Measurements from ENCODE around the gene MTERF1.

Gene MTERF1

DNA sequence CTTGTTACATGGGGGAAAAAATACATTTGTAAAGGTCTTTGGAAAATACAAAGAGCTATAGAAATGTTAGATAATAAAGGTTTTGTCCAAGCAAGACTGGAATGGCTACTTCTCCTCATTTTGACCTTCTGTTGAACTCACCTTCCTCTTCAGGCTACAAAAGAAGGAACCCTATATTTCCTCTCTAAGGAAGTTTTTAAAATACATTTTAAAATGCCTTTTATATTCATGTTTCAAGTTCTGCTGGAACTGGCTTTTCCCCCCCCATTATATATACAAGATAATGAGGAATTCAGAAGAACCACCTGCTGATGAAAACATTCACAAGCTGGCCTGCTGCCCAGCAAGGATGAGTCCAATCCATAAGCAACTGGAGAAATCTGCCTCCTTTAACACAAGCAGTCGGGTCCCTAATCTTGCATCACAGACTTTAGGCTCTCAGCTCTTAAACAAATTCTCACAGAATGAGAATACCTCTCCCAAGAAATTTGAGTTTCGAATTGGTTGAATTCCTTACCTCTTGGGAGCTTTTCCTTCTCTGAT is 44.6 kb downstream of the MTERF1 start:
- no peak for TF ChIP-seq SPI1 (IDR thresholded peaks at IDR 0.05; ENCODE audit: low read depth, low read length)
- no peak for TF ChIP-seq POU2F2 (IDR thresholded peaks at IDR 0.05; ENCODE audit: low read depth, low read length)
- no peak for TF ChIP-seq TAF1 (IDR thresholded peaks at IDR 0.05; ENCODE audit: low read depth, low read length)
- TF ChIP-seq POLR2AphosphoS5 (IDR thresholded peaks at IDR 0.05; ENCODE audit: low read depth, low read length) = no peak
- no peak for TF ChIP-seq POLR2A (IDR thresholded peaks at IDR 0.05; ENCODE audit: low read depth, low read length)
- no peak for TF ChIP-seq PAX5 (IDR thresholded peaks at IDR 0.05; ENCODE audit: insufficient read depth, low read length, severe bottlenecking)
- FAIRE-seq (no peak), DNase-seq (ENCODE audit: insufficient read length, low spot score) (no peak)

DNA sequence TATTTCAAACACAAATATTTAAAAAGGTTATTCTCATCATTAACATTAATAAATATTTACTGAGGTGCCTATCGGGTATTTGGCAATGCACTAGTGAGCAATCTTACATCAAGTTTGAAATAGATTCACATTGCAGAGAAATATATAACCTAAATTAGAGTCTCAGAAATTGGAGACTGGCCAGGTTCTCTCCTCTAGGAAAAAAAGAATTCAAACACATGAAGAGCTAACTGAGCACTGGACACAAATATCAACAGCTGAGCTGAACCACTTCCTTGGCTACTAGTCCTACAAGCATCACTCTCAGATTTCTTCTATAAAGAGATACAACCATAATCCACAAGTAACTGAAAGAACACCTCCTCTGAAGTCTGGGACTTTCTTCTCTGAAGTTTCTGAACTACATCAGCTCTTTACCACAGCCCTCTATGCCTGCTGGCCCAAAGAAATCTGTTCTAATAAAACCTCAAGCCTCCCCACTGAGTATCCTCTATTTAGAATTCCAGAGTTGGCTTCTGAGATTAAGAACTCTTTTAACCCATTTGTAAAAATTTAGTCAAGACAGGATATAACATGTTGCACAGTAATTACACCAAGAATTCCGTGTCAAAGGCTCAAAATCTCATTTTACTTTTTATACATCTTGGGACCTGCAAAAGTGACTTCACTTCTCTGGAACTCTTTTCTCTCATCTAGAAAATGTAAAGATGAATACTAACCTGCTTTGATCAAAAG is 45.2 kb downstream of the MTERF1 start:
- FAIRE-seq (no peak), DNase-seq (ENCODE audit: insufficient read length, low spot score) (no peak)
- TF ChIP-seq TAF1 (IDR thresholded peaks at IDR 0.05; ENCODE audit: low read depth, low read length) = no peak
- TF ChIP-seq POLR2AphosphoS5 (IDR thresholded peaks at IDR 0.05; ENCODE audit: low read depth, low read length) = no peak
- TF ChIP-seq SPI1 (IDR thresholded peaks at IDR 0.05; ENCODE audit: low read depth, low read length) = no peak
- no peak for TF ChIP-seq PAX5 (IDR thresholded peaks at IDR 0.05; ENCODE audit: insufficient read depth, low read length, severe bottlenecking)
- no peak for TF ChIP-seq POLR2A (IDR thresholded peaks at IDR 0.05; ENCODE audit: low read depth, low read length)
- no peak for TF ChIP-seq POU2F2 (IDR thresholded peaks at IDR 0.05; ENCODE audit: low read depth, low read length)

DNA sequence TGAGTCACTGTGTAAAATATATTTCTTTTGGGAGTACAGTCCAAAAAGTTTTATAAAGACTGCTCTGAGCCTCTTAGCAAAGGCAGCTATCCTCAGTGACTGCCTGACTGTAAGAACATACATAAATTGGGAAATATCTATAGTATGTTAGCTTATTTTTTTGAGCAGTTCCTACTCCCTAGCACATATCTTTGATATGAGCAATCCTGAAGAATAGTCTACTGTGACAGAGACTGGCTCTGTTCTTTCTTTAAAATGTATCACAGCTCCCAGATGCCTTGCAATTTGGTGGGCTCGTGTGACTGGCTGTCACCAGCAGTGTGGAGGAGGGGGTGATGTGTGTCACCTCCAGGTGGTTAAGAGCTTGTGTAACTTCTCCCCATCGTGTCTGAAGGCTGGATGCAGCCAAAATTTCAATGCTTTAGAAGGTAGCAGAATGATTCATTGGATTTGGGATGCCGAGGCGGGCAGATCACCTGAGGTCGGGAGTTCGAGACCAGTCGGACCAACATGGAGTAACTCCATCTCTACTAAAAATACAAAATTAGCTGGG is 47.9 kb downstream of the MTERF1 start:
- no peak for FAIRE-seq
- TF ChIP-seq POLR2AphosphoS5 (IDR thresholded peaks at IDR 0.05; ENCODE audit: low read depth, low read length) (no peak), SPI1 (IDR thresholded peaks at IDR 0.05; ENCODE audit: low read depth, low read length) (no peak), POLR2A (IDR thresholded peaks at IDR 0.05; ENCODE audit: low read depth, low read length) (no peak), POU2F2 (IDR thresholded peaks at IDR 0.05; ENCODE audit: low read depth, low read length) (no peak), PAX5 (IDR thresholded peaks at IDR 0.05; ENCODE audit: insufficient read depth, low read length, severe bottlenecking) (no peak), TAF1 (IDR thresholded peaks at IDR 0.05; ENCODE audit: low read depth, low read length) (no peak)
- no peak for DNase-seq (ENCODE audit: insufficient read length, low spot score)

DNA sequence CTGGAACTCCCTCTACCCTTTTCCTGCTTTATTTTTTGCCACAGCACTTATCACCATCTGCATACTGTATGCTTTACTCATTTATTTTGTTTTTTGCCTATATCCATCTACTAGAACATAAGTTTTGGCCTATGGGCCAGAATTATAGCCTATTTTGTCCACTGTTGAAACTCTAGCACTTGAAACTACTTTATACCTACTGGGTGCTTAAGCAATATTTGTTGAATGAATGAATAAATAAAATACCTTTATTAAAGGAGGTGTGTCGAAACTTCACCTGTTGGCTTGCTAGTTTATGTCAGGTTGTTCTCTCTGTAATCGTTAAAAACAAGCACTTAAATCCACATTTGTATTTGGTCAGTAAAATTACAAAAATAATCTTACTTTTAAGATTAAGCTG is 53.3 kb downstream of the MTERF1 start:
- DNase-seq (ENCODE audit: insufficient read length, low spot score) (no peak), FAIRE-seq (no peak)
- TF ChIP-seq POLR2A (IDR thresholded peaks at IDR 0.05; ENCODE audit: low read depth, low read length) = no peak

DNA sequence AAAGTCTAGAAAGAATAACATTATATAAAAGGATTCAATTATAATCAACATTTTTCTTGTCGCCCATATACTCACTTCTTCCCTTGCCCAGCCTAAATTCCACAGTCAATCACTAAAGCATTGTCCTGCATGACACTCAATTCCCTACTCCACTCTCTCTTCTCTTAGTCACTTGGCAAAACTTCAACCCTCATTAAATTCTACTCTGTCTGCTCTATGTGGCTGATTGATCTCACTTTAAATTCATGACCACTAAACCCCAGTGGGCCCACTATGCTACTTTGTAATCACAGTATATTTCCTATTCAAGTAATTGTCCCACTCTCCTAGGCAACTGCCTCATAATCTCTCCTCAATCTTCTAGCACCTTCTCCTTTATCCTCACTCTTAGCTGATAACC is 54.1 kb downstream of the MTERF1 start:
- no peak for FAIRE-seq
- TF ChIP-seq POU2F2 (IDR thresholded peaks at IDR 0.05; ENCODE audit: low read depth, low read length) (no peak), POLR2AphosphoS5 (IDR thresholded peaks at IDR 0.05; ENCODE audit: low read depth, low read length) (no peak), PAX5 (IDR thresholded peaks at IDR 0.05; ENCODE audit: insufficient read depth, low read length, severe bottlenecking) (no peak), TAF1 (IDR thresholded peaks at IDR 0.05; ENCODE audit: low read depth, low read length) (no peak), POLR2A (IDR thresholded peaks at IDR 0.05; ENCODE audit: low read depth, low read length) (no peak), SPI1 (IDR thresholded peaks at IDR 0.05; ENCODE audit: low read depth, low read length) (no peak)
- DNase-seq (ENCODE audit: insufficient read length, low spot score) = no peak

DNA sequence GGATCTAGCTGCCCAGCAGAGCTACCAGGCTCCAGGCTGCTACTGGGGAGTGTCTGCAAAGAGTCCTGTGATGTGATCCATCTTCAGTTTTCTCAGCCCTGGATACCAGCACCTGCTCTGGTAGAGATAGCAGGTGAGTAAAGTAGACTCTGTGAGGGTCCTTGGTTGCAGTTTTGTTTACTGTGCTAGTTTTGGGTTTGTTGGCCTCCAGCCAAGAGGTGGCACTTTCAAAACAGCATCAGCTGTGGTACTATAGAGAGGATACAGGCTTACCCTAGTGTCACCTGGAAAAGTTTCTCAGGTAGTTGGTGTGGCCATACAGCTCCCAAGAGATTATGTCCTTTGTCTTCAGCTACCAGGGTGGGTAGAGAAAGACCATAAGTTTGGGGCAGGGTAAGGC is 56.3 kb downstream of the MTERF1 start:
- no peak for DNase-seq (ENCODE audit: insufficient read length, low spot score)
- FAIRE-seq = no peak

More for the DNA sequence above, 56.3 kb downstream of the MTERF1 start:
- TF ChIP-seq POLR2A (IDR thresholded peaks at IDR 0.05; ENCODE audit: low read depth, low read length) (no peak), POU2F2 (IDR thresholded peaks at IDR 0.05; ENCODE audit: low read depth, low read length) (no peak), POLR2AphosphoS5 (IDR thresholded peaks at IDR 0.05; ENCODE audit: low read depth, low read length) (no peak), TAF1 (IDR thresholded peaks at IDR 0.05; ENCODE audit: low read depth, low read length) (no peak), PAX5 (IDR thresholded peaks at IDR 0.05; ENCODE audit: insufficient read depth, low read length, severe bottlenecking) (no peak), SPI1 (IDR thresholded peaks at IDR 0.05; ENCODE audit: low read depth, low read length) (no peak)
